ENCODE results near the gene ARHGEF10L.

DNA sequence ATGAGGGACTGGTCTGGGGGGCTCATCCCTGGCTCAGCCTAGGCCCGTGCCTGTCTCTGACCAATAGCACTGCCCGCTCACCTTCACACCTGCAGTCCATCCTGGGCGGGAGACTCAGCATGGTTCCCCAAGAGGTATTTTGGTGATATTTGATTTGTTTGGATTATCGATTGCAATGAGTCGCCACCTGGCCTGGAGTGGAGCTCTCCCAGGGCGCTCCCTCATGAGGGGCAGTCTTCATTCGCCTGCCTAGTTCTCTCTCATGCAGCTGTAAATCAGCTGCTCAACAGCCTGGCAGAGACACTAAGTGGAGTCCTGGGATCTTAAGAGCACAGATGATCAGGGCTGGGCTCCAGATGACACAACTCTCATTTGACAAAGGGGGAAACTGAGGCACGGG, 125.6 kb downstream of the ARHGEF10L start:
- TF ChIP-seq, protein P1, sequence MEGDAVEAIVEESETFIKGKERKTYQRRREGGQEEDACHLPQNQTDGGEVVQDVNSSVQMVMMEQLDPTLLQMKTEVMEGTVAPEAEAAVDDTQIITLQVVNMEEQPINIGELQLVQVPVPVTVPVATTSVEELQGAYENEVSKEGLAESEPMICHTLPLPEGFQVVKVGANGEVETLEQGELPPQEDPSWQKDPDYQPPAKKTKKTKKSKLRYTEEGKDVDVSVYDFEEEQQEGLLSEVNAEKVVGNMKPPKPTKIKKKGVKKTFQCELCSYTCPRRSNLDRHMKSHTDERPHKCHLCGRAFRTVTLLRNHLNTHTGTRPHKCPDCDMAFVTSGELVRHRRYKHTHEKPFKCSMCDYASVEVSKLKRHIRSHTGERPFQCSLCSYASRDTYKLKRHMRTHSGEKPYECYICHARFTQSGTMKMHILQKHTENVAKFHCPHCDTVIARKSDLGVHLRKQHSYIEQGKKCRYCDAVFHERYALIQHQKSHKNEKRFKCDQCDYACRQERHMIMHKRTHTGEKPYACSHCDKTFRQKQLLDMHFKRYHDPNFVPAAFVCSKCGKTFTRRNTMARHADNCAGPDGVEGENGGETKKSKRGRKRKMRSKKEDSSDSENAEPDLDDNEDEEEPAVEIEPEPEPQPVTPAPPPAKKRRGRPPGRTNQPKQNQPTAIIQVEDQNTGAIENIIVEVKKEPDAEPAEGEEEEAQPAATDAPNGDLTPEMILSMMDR (IDR thresholded peaks at IDR 0.05): no peak
- no peak for TF ChIP-seq POLR2A (IDR thresholded peaks at IDR 0.05)
- no peak for TF ChIP-seq POLR2AphosphoS5 (IDR thresholded peaks at IDR 0.05; ENCODE audit: insufficient read depth in 1 of 2, low read depth in 1 of 2)

All from vagina (tissue), 2 donors.